ENCODE measurements around the gene RLN3.

- TF ChIP-seq, protein P1, sequence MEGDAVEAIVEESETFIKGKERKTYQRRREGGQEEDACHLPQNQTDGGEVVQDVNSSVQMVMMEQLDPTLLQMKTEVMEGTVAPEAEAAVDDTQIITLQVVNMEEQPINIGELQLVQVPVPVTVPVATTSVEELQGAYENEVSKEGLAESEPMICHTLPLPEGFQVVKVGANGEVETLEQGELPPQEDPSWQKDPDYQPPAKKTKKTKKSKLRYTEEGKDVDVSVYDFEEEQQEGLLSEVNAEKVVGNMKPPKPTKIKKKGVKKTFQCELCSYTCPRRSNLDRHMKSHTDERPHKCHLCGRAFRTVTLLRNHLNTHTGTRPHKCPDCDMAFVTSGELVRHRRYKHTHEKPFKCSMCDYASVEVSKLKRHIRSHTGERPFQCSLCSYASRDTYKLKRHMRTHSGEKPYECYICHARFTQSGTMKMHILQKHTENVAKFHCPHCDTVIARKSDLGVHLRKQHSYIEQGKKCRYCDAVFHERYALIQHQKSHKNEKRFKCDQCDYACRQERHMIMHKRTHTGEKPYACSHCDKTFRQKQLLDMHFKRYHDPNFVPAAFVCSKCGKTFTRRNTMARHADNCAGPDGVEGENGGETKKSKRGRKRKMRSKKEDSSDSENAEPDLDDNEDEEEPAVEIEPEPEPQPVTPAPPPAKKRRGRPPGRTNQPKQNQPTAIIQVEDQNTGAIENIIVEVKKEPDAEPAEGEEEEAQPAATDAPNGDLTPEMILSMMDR (IDR thresholded peaks at IDR 0.05; ENCODE audit: control extremely low read depth in 1 of 3, insufficient read depth in 1 of 3, low read depth in 1 of 3, low read length in 3 of 3) = no peak
- TF ChIP-seq RBBP5 (IDR thresholded peaks at IDR 0.05; ENCODE audit: borderline replicate concordance, low read depth, low read length) (peak; percentile 72), ZNF274 (IDR thresholded peaks at IDR 0.05; ENCODE audit: borderline replicate concordance, extremely low read depth, low read length) (no peak), GABPA (IDR thresholded peaks at IDR 0.05; ENCODE audit: borderline replicate concordance, insufficient read depth, low read length) (no peak), POLR2AphosphoS5 (IDR thresholded peaks at IDR 0.05; ENCODE audit: low read depth, low read length) (no peak; the same call in 1 of the 2 replicates), SIX5 (IDR thresholded peaks at IDR 0.05; ENCODE audit: low read depth, low read length) (no peak), CREB1 (IDR thresholded peaks at IDR 0.05) (peak; percentile 100), KDM1A (IDR thresholded peaks at IDR 0.05; ENCODE audit: borderline replicate concordance, low read length) (peak; percentile 43; the same call in 1 of the 2 replicates), YY1 (IDR thresholded peaks at IDR 0.05; ENCODE audit: low read depth, low read length) (peak; percentile 73), PHF8 (conservative IDR thresholded peaks at IDR 0.05; ENCODE audit: low read depth, low read length) (peak; percentile 89), POLR2A (IDR thresholded peaks at IDR 0.05; ENCODE audit: control extremely low read depth in 1 of 2, low read depth in 2 of 2, low read length in 2 of 2) (peak in 1 of 2 experiments; percentile 50; a peak in 1 of 3 replicates), RFX5 (IDR thresholded peaks at IDR 0.05; ENCODE audit: borderline replicate concordance, low read depth, low read length) (no peak), SRF (IDR thresholded peaks at IDR 0.05; ENCODE audit: low read depth, low read length) (no peak)
- TF ChIP-seq, protein P2, sequence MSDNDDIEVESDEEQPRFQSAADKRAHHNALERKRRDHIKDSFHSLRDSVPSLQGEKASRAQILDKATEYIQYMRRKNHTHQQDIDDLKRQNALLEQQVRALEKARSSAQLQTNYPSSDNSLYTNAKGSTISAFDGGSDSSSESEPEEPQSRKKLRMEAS (IDR thresholded peaks at IDR 0.05) = peak; percentile 49; the same call in 1 of the 2 replicates
Observed at GRCh38 chr19:14006766-14007562, 21.0 kb upstream of the RLN3 start.
